ENCODE data around the gene BIN2.

GRCh38 chr12:51348116-51348515 is 24.1 kb upstream of the BIN2 start:
- no peak for TF ChIP-seq CTCF (IDR thresholded peaks at IDR 0.05)
- TF ChIP-seq EP300 (IDR thresholded peaks at IDR 0.05) = no peak
- TF ChIP-seq POLR2AphosphoS5 (IDR thresholded peaks at IDR 0.05) = no peak
- no peak for TF ChIP-seq POLR2A (IDR thresholded peaks at IDR 0.05)

All from stomach (tissue), 4 donors.